Stimulated activated CD8-positive, alpha-beta memory T cell treated with anti-CD3 and anti-CD28 coated beads, Interleukin-15, amount 100 ng/mL, for 1 hour (primary cell): ENCODE measurements around the gene CEP350.

Source experiments
- DNase-seq: peaks from one replicate; pipeline ENCODE4 v3.0.0-alpha.2; 2020; ENCODE audit warnings: low read depth

Gene CEP350

GRCh38 chr1:180065408-180065807 is 110.8 kb downstream of the CEP350 start:
- DNase-seq, result no peak

GRCh38 chr1:180066150-180066549 is 111.5 kb downstream of the CEP350 start:
- DNase-seq, result no peak

- no peak for DNase-seq
These were observed 115.7 kb downstream of the CEP350 start for GRCh38 chr1:180070286-180070685.

GRCh38 chr1:180071759-180072158 is 117.1 kb downstream of the CEP350 start:
- DNase-seq, result no peak

- DNase-seq, result no peak
These were observed 125.8 kb downstream of the CEP350 start for GRCh38 chr1:180080439-180080838.

- DNase-seq, result no peak
These were observed 126.9 kb downstream of the CEP350 start for GRCh38 chr1:180081474-180081873.

- DNase-seq, result no peak
These were observed 128.6 kb downstream of the CEP350 start for GRCh38 chr1:180083164-180083563.

- DNase-seq, result no peak
These were observed 130.3 kb downstream of the CEP350 start for GRCh38 chr1:180084867-180085266.

- DNase-seq, result no peak
These were observed 130.7 kb downstream of the CEP350 start for GRCh38 chr1:180085331-180085730.

- no peak for DNase-seq
These were observed 138.5 kb downstream of the CEP350 start for GRCh38 chr1:180092931-180093650.

GRCh38 chr1:180094705-180095295 is 140.2 kb downstream of the CEP350 start:
- no peak for DNase-seq

GRCh38 chr1:180096584-180097325 is 142.1 kb downstream of the CEP350 start:
- DNase-seq, result no peak

GRCh38 chr1:180097326-180097605 is 142.7 kb downstream of the CEP350 start:
- DNase-seq, result no peak

- DNase-seq, result no peak
These were observed 146.8 kb downstream of the CEP350 start for GRCh38 chr1:180101411-180101810.

- no peak for DNase-seq
These were observed 149.2 kb downstream of the CEP350 start for GRCh38 chr1:180103819-180104218.

- DNase-seq, result no peak
These were observed 157.5 kb downstream of the CEP350 start for GRCh38 chr1:180112091-180112490.

GRCh38 chr1:180112984-180113647 is 158.5 kb downstream of the CEP350 start:
- no peak for DNase-seq

- no peak for DNase-seq
These were observed 159.9 kb downstream of the CEP350 start for GRCh38 chr1:180114396-180114945.

- DNase-seq, result no peak
These were observed 162.6 kb downstream of the CEP350 start for GRCh38 chr1:180116964-180117763.

GRCh38 chr1:180117764-180118116 is 163.1 kb downstream of the CEP350 start:
- DNase-seq, result no peak

- DNase-seq, result no peak
These were observed 165.2 kb downstream of the CEP350 start for GRCh38 chr1:180119837-180120236.

- no peak for DNase-seq
These were observed 168.9 kb downstream of the CEP350 start for GRCh38 chr1:180123463-180123936.
